ENCODE results near the gene COL6A2.
"Not testable (repeated sequence)": the region's sequence is repeated elsewhere in the genome, so short reads cannot be mapped to it uniquely, and the experiment has no call there.

COL6A2 gene

DNA sequence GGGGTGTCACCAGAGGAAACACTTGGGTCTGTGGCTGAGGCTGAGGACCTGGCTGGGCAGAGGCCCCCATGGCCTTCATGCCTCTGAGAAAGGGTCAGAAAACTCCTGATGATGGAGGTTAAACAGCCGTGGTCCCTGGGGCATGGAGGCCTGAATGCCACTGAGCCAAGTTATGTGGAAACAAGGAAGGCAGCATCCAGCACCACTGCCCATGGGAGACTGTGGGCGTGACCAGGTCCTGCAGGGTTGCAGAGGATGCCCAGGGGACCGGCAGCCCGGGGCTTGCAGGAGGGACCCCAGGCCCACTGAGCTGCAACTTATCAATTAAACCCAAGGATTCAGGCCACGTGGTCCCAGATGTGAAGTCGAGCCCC is 18.9 kb upstream of the COL6A2 start:
- no peak for DNase-seq

DNA sequence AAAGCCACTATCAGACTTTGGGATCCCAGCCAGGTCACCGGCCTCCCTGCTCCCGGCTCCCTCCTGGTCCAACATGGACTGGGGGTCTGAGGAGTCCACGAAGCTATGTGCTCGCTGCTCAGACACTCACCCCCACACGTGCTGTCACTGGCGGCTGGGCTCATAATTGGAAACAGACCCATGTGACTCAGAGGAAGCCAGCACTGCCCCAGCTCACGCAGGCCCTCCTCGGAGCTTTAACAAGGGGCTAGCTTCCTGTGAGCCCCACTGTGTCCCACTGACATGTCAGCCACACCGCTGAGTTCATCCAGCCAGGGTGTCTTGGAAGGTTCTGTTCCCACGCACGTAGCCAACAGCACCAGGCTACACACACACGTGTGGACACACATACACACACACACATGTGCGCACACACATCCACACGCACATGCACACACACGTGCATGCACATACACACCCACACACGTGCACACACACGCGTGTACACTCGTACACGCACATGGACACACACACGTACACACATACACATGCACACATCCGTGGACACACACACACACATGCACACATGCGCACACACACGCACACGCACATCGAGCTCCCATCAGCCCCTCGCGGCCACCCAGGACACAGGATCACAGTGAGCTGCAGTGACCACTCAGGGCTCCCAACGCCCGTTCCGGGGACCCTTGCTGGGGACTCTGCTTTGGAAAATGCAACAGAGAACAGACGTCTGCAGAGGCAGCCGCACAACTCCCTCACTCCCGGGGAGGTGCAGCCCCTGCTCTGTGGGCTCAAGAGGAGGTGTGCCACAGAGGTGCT is 18.4 kb upstream of the COL6A2 start:
- no peak for DNase-seq

DNA sequence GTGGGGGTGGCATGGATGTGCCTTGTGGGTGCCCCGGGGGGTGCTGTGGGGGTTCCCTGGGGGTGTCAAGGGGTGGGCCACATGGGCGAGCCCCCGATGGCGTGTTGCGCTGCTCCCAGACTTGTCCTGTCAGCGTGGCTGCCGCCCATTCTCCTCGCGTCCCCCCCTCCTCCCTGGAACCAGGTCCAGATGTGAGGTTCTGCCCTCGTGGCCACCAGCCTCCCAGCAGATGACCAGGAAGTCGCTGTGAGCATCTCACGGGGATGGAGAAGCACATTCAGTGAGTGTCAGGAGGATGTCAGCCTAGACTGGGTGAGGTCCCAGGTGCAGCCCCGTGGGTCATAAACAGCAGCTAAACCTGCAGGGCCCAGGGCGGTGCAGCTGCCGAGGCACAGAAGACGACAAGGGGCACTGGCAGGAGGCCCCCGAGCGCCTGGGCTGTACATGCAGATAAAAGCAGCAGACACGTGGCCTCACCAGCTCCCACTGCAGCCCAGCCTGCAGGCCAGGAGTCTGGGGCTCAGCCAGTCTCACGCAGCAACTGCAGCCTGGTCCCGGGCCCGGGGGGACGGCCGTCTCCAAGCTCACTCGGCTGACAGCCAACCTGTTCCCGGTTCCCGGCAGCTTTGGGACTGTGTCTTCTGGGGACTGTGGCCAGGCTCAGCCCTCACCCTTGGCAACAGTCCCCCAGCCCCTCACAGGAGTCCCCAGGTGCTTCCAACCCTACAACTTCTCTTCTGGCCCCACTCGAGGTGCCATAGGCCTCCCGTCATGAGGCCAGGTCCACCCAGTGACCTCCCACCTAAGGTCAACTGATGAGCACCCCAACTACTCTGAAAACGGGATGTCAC is 17.5 kb upstream of the COL6A2 start:
- peak in 27 of 51 donors; percentile 9 to 73 (median 46) for DNase-seq

DNA sequence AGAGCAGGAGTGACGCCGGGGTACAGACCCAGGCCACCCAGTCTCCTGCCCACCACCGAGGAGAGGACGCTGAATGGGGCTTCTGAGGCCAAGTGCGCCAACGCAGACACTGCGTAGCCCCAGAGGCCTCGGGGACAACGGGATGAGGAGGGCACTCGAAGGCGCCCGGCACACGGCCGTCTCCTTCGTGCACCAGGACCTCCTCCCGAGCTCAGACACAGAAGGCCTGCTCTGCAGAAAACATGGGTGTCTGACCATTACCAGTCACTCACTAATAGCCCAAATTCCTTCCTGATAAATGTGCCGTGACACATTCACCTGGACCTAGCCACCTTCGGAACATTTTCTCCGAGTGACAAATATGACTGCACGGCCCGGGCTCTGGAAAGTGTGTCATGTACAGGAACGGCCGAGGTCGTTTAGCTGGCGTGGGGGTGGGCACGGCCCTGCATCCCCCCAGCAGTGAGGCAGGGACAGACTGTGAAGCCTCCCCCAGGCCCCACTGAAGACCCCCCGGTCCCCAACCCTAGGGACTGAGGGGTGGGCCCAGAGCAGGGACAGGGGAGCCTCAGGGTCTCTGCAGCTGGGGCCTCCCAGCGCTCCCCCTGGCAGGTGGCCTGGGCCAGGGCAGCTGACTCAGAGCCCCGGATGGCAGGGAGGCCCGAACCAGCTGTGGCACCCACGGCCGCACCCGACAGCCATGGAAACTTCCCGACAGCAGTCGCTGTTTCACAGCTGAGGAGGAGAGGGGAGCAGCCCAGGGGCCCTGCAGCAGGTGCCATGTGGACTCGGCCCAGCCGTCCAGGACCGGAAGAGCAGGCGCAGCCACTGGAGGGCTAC is 16.7 kb upstream of the COL6A2 start:
- no peak for DNase-seq

DNA sequence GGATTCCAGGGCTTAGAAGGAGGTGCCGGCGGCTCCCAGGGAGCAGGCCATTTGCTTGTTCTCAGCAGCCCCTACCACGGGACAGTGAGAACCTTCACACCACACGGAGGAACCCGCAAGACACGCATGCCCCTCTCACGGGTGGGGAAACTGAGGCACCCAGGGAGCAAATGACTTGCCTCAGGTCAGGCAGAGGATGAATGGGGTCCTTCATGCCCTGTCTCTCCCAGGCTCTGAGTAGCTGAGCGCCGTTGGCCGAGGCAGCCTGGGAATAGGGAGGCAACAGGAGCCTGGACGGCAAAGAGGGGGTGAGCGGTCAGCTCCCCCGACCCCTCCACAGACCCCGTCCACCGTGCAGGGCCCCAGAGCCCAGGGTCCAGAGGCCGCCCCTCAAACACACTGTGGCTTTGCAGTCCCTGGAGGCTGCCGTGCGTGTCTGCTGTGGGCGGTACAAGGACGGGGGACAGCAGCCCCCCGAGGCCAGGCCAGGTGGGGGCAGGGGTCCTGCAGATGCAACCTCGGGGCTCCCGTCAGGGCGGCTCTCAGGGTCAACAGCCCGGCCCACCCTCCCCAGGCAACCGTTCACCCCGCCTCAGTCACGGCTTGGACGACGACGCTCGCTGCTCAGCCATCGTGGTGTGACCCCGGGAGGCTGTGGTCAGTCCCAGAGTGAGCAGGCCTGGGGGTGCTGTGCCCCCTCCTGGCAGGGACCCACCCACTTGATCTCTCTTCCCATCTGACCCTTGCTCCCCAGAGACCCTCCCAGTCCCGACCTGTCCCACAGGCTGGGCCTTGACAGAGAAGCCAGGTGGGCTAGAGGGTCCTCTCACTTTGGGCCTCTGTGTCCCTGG is 15.8 kb upstream of the COL6A2 start:
- DNase-seq, result no peak

DNA sequence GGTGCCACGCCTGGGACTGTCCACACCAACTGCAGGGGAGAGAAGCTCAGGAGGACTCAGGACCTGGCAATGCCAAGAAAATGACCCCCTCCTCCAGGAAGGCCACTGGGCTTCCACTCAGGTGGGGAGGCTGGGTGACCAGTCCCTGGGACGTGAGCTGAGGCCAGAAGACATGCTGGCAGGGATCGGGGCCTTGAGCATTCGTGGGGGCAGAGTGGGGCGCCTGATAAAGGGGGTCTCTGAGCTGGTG is 15.3 kb upstream of the COL6A2 start:
- DNase-seq, result no peak

DNA sequence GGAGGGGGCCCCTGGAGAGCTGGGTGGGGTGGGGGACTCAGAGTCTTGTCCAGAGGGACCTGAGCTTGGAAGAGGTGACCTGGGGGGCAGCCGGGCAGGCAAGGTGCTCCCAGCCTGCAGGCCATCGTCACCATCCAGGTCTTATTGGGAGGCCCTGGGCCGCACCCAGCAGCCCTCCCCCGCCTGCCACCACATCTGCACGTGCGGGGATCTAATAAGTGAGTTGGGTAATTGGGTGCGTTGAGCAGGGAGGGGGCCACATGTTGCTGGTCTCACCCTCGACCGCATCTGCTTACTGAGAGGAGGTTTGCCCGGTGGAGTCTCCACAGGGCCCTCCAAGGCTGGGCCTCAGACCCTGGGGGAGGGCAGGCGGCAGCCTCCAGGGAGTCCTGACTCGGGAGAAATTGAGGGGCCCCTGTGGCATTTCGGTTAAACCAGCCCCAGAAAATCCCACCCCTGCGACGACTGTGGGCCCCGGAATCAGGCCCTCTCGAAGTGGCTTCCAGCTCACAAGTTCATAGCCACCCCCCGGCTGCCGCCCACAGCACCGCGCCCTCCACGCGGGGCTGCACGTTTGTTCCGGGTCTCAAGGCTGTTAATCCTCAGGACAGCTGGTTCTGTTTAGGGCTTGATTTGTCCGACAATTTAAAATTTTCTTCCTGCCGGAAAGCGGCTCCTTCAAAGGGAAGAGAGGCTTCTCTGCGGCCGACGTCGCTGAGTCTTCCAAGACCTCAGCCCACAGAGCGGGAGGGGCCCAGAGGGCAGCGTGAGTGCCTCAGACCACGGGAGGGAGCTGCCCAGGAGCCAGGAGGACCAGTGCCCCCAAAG is 14.7 kb upstream of the COL6A2 start:
- no peak for DNase-seq

DNA sequence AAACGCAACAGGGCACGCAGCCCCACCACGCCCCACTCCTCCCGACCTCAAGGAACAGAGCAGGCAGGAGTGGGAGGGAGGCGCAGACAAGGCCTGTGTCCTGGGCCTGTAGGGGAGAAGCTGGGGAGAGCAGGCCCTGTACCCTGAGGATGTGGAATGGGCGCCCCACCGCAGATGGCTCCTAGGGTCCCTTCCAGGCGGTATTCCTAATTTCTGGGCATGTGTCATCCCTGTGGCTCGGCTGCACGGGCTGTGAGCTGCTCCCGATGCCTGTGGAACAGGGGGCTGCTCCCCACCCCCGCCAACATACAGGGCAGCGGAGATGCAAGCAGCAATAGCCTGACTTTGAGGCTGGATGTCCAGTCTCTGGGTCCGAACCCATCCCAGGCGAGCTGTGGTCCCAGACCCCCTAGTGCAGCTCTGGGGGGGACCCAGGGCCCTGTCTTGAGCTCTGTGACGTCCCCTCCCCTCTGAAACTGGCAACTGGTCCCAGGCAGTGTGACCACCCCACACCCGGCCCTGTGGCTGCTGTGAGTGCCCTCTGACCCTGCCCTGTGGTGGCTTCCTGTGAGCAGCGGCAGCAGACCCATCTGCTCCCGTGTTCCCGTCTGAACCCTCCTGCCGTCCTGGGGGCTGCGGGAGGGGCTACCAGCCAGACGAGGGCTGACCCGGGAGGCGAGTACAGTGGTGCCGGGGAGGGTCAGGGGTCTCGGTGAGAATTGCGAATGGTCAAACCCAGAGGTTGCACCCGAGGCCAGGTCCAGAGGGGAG is 13.9 kb upstream of the COL6A2 start:
- DNase-seq, result no peak

DNA sequence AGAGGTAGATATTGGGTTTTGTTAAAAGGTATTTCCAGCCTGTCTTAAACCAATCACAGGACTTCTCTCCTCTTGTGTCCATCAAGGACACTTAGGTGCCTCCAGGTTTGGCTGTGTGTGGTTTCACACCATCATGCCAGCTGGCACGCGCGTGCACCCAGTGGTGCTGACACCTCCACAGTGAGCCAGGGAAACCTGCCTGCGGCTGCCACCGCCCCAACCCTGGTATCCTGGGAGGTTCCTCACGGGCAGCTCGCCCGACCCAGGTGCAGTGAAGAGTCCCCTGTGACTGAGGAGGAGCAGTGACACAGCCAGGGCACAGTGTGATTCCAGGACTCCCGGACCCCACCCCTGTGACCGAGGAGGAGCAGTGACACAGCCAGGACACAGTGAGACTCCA is 13.2 kb upstream of the COL6A2 start:
- DNase-seq, result no peak

DNA sequence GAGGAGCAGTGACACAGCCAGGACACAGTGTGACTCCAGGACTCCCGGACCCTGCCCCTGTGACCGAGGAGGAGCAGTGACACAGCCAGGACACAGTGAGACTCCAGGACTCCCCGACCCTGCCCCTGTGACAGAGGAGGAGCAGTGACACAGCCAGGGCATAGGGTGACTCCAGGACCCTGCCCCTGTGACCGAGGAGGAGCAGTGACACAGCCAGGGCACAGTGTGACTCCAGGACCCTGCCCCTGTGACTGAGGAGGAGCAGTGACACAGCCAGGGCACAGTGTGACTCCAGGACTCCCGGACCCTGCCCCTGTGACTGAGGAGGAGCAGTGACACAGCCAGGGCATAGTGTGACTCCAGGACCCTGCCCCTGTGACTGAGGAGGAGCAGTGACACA is 12.7 kb upstream of the COL6A2 start:
- DNase-seq, result not testable (repeated sequence)

DNA sequence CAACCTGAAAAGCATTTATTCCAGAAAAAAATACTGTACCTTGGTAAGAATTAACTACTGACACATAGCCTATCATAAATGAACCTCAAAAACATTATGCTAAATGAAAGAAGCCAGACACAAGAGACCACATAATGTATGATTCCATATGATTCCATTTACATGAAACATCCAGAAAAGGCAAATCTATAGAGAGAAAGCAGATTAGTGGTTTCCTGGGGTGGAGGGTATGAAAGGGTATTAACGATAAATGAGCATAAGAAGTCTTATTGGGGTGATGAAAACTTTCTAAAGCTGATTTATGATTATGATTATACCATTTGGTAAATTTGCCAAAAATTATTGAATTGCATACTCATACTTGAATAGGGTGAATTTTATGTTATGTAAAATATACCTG is 10.3 kb upstream of the COL6A2 start:
- no peak for DNase-seq

DNA sequence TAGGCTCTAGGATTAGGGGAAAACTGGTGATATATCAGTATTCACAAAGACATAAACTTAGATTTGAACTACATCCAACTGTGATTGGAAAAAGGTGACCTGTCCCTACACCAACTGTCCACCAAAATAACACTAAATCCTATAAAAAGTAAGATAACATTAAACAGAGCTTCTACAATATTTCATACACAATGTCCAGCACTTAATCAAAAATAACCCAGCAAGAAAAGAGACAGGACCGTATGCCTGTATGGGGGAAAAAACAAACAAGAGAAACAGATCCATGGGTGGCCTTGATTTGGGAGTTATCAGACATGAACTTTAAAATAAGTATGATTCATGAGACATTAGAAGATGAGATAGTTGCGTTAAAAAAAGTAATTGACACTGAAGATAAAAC is 9.7 kb upstream of the COL6A2 start:
- DNase-seq, result no peak

DNA sequence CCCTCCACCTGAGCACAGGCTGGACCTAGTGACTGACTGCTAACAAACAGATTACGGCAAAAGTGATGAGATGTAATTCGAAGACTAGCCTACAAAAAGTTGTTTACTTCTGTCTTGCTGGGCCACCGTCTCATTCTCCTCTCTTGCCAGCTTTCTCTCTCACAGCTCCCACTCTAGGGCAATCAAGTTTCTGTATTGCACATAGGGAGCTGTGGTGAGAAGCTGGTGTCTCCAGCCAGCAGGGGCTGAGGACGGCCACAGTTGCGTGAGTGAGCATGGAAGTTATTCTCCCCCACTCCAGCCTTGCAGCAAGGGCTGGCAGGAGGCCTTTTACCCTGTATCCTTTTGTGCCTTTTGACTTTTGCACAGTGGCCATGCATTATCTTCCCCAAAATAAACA is 8.6 kb upstream of the COL6A2 start:
- no peak for DNase-seq

DNA sequence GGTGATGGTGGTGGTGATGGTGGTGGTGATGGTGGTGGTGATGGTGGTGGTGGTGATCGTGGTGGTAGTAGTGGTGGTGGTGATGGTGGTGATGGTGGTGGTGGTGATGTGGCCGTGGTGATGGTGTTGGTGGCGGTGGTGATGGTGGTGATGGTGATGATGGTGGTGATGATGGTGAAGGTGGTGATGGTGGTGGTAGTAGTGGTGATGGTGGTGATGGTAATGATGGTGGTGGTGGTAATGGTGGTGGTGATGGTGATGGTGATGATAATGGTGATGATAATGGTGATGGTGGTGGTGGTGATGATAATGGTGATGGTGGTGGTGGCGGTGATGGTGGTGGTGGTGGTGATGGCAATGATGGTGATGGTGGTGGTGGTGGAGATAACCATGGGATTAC is 6.8 kb upstream of the COL6A2 start:
- DNase-seq, result no peak

DNA sequence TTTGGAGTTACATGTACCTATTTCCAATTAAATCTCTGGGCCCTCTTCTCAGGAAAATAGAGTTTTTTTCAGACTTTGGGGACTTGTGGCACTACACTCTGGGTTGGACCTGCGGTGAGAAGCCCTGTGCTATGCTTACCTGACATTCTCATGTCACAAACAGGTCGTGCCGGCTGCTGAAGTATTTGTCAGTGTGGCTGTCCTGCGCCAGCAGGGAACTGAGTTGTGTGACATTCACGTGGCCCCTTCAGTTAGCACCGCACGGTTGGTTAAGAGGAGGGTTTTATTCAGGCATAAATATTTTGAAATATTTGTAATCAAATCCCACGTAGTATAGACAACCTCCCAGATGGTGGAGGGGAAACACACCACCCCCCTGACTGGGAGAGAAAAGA is 6.3 kb upstream of the COL6A2 start:
- DNase-seq, result no peak

DNA sequence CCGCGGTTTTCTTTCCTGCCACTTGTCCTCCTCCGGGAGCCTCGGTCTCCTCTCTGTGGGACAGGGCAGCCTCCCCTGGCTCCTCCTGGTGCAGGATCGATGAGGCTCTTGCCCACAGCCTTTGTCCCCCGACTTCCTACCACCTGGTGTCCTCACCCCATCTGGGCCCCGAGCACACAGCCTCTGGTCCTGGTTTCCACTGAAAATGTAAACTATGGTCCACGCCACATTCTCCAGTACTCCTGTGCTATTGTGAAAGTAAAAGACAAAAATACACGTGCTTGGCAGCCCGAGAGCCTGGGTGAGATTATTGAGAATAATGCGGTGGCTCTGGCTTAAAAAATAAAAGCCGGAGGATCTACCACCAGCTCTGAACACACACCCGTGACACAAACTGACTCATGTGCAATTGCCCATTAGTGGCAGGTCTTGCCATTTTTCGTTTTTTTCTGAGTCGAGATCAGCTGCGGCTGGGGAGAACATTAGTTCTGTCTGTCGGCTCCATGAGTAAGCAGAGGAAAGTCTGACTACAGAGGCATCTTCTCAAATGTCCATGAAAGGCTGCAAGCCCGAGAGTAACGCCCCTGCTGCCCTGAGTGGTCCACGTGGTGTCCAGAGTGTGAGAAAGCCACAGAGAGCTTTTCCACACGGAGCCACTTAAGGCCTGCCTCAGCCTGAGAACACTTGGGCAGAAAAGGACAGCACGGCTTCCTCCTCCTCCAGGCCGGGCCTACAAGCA is 5.7 kb upstream of the COL6A2 start:
- DNase-seq, result no peak

DNA sequence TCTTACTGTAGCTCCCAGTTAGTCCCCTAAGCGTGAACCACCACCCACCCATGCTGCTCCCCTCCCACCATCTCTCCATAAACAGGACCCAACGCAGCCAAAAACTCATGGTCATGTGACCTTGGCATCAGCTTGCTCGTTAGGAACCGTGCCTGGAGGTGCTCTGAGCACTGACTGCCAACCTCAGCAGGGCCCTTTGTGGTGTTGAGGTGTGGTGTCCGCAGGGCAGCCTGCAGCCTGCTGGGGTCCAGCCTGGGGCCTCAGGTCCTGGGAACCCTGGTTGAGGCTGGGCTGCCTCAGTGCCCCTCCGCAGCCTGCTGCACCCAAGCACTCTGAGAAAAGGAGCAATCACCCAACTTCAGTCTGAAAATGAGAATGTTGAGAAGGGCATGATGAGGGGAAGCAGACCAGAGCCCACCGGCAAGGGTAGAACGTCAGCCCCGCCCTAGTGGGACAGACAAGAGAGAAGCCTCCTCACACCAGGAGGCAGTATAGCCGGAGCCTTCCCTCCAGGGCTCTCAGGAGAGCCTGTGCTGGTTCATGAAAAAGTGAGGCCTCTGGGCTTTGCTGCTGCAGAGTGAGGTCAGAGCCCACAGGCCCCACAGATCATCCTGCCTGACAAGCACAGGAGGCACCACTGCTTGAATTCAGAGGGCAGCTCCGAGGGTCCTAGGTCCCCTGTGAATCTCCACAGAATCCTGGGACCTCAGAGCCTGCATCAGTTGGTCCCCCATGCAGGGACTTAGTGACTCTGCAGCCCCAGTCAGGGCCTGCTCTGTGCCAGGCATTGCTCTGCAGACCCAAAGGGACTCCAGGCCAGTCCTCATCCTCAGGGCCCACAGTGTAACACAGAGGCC is 4.9 kb upstream of the COL6A2 start:
- DNase-seq, result no peak

Data from hypothalamus (tissue), 51 donors.